Activated naive CD4-positive, alpha-beta T cell (primary cell): ENCODE results near the gene TMEM178B.

Experiments used
- DNase-seq, 4 experiments: peaks; one replicate each; lab custom pipeline; 2025; lab: John Stamatoyannopoulos, UW

Gene TMEM178B

GRCh38 chr7:141431140-141431479 is 357.2 kb downstream of the TMEM178B start:
- no peak for DNase-seq

GRCh38 chr7:141431711-141432110 is 357.8 kb downstream of the TMEM178B start:
- no peak for DNase-seq

- DNase-seq = no peak
These were observed 359.8 kb downstream of the TMEM178B start for GRCh38 chr7:141433698-141434097.

GRCh38 chr7:141436139-141436538 is 362.3 kb downstream of the TMEM178B start:
- DNase-seq = no peak

GRCh38 chr7:141436575-141437075 is 362.8 kb downstream of the TMEM178B start:
- no peak for DNase-seq

GRCh38 chr7:141439164-141439563 is 365.3 kb downstream of the TMEM178B start:
- DNase-seq = no peak

- no peak for DNase-seq
These were observed 365.9 kb downstream of the TMEM178B start for GRCh38 chr7:141439776-141440175.

GRCh38 chr7:141441837-141442627 is 368.2 kb downstream of the TMEM178B start:
- DNase-seq = no peak

- DNase-seq = no peak
These were observed 368.9 kb downstream of the TMEM178B start for GRCh38 chr7:141442781-141443180.

GRCh38 chr7:141444961-141445360 is 371.1 kb downstream of the TMEM178B start:
- no peak for DNase-seq

- no peak for DNase-seq
These were observed 377.4 kb downstream of the TMEM178B start for GRCh38 chr7:141451232-141451631.

- DNase-seq = no peak
These were observed 379.0 kb downstream of the TMEM178B start for GRCh38 chr7:141452911-141453310.

GRCh38 chr7:141454338-141454737 is 380.5 kb downstream of the TMEM178B start:
- DNase-seq = no peak

GRCh38 chr7:141455723-141456122 is 381.9 kb downstream of the TMEM178B start:
- no peak for DNase-seq

GRCh38 chr7:141456298-141456697 is 382.4 kb downstream of the TMEM178B start:
- no peak for DNase-seq

- DNase-seq = no peak
These were observed 382.8 kb downstream of the TMEM178B start for GRCh38 chr7:141456711-141457110.

GRCh38 chr7:141460781-141461715 is 387.2 kb downstream of the TMEM178B start:
- no peak for DNase-seq

GRCh38 chr7:141461924-141462323 is 388.1 kb downstream of the TMEM178B start:
- no peak for DNase-seq

GRCh38 chr7:141462958-141463357 is 389.1 kb downstream of the TMEM178B start:
- DNase-seq = no peak

- no peak for DNase-seq
These were observed 390.1 kb downstream of the TMEM178B start for GRCh38 chr7:141463986-141464385.

- DNase-seq = no peak
These were observed 390.7 kb downstream of the TMEM178B start for GRCh38 chr7:141464551-141464950.

GRCh38 chr7:141466151-141466904 is 392.5 kb downstream of the TMEM178B start:
- DNase-seq = no peak
